HG02884 (cell line): ENCODE results near the gene GPR158.

Source experiments
- ATAC-seq: cut with Tn5 transposase; IDR thresholded peaks from one replicate; pipeline ENCODE4 v1.9.1; 2021; ENCODE audit warnings: mild to moderate bottlenecking, moderate library complexity; ENCODE audit not compliant: unreplicated experiment

Gene GPR158

DNA sequence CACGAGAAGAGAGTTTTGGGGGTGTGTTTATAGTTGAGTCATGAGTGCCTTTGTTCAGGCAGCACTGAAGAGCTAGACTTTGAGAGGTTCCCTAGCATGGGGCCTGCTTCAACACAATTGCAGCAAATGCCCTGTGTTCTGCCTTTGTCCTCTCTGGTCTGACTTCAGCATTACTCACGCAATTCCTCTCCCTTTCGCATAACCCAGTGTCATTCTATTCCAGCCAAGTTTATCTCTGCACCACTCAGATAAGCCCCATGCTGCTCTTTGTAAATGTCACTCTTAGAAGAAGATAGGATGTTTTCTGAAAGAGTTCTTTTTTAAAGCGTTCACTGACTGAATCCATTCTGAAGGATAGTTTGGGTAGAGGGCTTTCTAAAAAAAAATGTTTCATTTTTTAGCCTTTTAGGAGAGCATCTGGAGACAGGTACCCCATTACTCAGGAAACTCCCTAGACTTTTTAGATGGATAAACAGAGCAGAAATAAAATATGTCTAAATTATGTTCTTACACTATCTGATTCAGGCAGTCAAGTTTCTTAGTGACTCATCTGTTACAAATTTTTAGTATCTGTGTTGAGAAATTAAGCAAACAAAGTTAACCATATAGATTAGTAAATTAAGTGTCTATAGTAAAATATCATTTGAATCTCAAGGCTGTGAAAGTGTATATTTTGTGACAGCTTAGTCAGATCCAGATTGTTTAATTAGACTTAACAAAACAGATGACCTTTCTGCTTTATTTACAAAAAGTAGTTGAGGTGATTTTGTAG is 318.5 kb downstream of the GPR158 start:
- no peak for ATAC-seq

DNA sequence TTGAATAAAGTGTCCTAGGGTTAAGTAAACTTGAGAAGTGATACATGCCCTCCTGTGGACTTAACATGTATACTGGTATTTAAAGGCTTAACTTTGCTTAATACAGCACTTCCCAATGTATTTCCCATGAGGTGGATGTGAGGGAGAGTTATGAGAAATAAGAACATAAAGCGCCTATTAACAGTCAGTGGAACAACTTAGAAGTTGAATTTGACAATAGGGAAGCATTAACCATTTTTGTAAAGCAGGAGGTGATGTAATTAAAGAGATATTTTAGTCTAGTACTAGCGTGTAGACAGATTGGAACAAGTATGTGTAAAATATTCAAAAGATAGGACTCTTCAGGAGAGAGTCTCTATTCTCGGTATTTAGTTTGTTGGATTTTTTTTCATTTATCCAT is 322.4 kb downstream of the GPR158 start:
- no peak for ATAC-seq

DNA sequence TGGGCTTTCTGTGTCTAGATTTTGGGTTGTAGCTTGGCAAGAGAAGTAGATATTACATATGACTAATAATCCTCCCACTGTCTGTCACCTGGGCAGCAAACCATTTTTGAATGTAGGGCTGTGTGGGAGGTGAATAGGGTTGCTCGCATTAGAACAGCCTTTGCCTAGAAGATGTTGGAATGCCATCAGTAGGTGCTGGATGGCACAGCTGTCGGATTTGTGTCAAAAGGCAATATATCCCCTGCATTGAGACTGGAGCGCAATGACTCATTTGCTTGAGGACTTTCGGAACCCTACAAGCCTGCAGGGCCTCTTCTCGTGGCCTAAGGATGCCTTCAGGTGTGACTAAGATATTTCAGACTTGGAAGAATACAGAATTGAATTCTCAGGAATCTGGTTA is 323.8 kb downstream of the GPR158 start:
- no peak for ATAC-seq

DNA sequence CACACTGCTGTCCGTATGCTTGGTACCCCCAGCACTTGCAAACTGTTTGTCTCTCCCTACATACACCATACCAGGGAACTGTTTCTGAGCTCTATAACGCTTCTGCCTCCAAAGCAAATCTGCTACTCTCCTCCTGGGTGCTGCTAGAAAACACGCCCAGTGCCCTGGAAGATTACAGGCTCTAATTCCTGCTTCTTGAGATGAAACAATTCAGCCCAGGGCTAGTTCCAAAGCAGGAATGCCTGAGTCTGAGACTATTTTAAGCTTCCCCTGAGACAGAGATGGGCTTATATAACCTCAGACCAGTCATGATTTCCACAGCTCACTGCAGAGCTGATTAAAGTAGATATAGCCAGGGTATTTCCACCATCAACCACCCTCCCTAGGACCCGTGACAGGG is 327.1 kb downstream of the GPR158 start:
- ATAC-seq = no peak

DNA sequence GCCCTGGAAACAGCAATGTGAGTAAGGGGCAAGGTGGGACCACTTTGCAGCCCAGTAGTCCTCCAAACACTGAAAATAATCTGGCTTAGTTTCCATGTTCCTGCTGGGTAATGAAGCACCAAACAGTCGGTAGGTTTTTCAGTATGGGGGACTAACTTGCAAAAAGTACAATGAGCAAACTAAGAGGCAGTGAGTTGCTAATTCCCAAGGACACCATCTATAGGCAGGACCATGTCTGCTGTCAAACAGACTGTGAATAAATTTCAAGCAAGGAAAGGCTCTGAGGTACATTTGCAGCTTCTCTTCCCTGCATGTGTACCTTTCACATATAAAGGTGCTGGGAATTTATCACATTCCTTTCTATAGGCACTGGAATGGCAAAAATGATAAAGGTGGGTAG is 327.7 kb downstream of the GPR158 start:
- no peak for ATAC-seq

DNA sequence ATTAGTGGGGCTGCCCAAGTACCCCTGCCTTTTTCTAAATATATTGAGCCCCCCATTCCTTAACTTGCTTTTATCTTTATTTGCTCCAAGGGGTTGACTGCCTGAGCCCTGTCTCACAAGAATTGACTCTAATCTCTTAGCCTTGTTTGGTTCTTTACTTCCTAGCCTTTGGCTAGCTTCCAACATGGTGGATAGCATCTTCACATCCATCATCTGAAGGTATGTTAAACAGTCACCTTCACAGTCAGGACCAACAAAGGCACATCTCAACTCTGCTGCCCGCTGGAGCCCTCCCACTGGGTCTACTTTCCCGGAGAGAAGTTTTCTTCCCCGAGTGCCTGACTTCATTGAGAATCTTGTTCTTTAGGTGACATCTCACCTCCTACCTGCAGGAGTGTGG is 329.5 kb downstream of the GPR158 start:
- no peak for ATAC-seq

DNA sequence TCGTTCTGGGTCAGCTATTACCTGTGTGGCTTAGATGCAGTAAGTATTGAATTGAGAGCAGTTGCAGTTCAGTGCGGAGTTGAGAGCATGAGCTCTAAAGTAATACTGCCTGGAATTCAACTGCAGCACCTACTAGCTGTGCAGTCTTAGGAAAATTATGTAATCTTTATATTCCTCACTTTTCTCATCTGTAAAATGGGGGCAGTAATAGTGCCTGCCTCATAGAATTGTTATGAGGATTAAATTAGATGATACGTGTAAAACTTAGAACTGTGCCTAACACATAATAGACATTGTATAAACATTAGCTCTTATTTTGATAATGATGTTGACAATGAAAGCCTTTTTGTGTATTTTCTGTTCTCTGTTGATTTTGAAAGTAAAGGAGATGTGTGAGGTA is 330.0 kb downstream of the GPR158 start:
- ATAC-seq = no peak

DNA sequence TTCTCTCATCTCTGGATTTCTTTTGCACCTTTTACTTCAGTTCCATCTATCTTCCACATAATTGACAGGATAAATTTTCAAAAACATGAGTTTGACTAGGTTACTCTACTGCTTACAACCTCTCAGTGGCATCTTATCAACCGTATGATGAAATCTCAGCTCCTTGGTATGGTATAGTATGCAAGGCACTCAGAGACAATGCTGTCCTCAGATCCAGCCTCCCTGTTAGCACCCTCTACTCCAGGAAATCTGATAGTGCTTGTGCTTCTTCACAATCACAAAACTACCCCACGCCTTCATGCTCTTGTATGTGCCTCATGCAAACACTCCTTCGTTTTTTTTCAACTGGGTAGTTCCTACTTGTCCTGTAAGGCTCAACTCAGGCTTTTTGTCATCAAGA is 330.7 kb downstream of the GPR158 start:
- no peak for ATAC-seq

DNA sequence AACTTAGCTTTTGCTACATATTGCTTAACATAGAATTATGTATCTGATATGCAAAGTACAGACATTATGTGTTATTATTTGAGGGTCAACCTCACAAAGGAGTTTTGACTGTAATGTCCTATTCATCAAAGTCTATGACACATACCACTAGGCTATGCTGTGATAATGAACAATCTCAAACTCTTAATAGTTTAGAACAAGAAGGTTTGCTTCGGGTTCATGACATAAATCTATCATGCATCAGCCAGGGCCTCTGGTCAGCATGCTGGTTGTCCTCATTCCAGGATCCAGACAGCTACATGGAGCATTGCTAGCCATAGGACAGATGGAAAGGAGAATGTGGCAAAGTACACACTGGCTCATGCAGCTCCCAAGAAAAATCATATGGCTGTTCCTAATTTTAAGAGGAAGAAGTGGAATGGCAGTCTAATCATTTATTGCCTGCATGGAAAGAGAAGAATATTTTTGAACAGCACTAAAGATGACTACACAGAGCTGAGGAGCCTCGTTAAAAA is 332.1 kb downstream of the GPR158 start:
- no peak for ATAC-seq

DNA sequence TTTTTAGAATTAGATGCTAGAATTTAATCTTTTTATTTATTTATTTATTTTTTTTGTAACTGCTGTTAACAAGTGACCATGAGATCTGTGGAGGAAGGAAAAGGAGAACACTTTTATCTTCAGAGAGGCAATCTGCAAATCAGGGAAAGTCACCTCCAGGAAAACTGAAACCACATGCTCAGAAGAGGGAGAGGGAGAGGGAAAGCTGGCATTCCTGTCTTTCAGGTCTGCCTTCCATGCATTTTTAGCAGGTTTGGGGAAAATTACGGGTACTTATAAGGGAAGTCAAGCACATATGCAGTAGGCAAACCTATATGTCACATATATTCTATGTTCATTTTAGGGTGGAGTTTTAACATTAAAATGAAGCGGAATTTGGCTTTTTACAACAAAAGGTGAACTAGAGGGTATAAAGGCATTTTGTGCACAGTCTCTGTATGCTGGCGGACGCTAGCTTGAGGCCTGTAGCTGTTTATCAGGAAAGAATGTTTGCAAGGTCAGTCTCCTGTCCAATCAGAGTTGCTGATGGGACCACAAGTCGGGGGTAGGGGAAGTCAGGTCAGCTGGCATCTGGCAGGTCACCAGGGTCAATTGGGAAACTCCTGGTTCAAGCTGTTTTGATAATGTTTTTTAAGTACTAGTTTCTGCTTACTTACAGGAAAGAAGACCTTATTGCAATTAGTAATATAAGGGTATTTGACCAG is 333.5 kb downstream of the GPR158 start:
- ATAC-seq = no peak

DNA sequence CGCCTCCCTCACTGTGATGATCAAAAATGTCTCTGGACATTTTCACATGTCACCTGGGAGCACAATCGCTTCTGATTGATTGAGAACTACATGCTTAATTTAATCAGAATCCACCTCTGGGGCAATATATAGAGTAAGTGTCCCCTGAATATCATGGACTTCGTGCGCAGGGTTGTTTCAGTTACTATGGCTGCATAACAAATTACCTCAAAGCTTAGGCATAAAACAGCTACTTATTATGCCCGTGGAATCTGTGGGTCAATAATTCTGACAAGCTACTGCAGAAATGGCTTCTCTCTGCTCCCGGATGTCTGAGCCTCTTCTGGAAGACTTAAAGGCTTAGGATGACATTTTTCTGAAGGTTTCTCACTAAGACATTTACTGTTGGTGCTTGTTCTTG is 334.4 kb downstream of the GPR158 start:
- no peak for ATAC-seq

DNA sequence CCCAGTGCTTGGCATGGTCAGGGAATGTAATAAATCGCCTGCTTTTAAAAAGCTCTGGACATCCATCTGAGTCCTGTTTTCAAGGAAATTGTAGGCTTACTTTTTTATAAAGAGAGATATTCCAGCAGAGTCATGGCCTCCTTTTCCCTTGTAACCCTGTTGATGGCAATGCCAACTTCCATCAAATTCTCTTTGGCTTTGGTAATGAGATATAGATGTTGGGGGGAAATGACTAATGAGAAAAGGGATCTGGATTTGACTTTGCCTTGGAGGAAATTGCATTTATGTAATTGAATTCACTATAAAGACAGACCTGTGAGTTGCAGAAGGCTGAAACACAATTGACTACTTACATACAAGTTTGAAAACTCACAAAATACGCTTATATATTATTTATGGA is 347.5 kb downstream of the GPR158 start:
- no peak for ATAC-seq

DNA sequence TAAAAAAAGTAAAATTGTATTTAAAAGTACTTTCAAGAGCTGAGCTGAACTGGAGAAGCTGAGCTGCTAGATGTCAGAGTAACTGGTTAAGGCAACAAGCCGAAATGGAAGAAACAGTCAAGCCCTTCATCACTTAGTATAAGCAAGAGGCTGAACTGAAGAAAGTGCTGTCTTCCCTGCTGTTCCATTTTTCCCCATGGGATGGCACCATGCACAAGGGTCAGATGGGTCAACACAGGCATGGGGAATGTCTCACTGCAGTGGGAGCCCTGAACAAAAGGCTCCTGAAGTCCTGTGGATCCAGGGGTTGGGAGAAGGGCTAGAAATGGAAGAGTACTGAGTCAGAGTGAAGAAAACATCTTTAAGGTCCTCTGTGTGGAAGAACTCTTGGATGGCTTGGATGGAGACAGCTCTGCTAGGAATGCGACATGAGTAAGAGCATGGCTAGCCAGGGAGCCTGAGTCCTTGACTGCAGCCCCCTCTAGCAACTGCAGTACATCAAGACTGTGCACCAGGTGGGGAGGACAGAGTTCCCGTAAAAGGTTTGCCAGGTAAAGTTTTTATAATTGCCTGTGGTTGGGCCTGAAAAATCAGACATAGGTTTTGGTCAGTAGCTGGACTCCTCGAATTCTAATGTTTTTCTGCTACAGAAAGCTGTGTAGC is 348.3 kb downstream of the GPR158 start:
- no peak for ATAC-seq

DNA sequence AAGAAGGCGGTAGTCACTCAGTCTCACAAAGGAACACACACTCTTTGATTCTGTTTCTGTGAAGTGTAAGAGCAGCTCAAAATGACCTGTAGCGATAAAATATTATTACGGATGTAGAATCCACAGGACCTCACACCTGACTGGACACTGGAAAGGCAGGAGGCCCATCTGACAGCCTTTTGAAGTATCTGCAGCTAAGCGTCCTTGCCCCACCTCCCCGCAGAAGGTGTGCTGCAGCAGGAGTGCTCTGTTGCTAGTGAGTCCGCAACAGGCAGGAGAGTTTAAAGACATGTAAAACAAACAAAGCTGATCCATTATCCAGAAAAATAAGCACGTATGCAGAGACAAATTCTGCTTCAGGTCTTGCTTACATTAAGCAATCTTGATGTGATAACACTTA is 355.5 kb downstream of the GPR158 start:
- ATAC-seq = no peak

DNA sequence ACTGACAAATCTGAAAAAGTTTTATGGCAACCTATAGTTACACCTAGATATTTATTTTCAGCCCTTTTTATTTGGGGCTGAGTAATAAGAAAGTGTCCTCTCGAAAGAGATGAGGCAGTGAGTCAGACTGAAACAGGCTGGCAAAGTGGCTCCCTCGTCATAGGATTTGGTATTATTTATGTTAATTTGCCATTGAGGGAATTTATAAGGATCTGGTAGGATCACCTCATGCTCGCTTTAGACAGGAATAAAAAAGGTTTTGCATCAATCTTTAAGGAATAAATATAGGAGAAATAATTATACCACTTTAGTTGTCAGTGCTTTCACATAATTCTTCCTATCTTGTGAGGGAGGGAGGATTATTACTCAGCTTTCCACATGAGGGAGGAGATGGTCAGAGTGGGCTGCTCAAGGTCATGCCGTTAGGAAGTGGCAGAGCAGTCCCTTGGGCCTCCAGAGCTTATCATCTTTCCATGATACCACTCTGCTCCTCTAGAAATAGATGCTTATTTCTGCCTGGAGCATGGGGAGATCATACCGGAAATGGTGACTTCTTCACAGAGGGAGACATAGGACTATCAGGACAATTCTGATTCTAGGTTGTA is 356.8 kb downstream of the GPR158 start:
- no peak for ATAC-seq

DNA sequence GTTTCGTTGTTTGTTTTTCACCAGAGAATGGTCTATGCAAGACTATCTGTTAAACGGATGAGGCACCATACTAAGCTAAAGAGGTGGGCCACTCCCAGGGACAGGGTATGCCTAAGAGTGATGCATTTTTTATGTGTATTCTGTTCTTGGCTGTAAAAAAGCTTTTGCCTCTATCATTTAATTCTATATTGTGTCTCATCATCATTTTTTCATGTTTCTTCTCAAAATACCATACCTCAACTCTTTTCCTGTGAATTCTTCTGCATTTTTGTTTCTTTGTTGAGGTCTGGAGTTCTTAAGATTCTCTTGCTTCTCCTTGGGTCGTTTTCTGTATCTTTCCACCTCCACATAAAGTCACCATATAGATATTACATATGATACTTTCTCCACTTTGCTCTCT is 357.4 kb downstream of the GPR158 start:
- no peak for ATAC-seq

DNA sequence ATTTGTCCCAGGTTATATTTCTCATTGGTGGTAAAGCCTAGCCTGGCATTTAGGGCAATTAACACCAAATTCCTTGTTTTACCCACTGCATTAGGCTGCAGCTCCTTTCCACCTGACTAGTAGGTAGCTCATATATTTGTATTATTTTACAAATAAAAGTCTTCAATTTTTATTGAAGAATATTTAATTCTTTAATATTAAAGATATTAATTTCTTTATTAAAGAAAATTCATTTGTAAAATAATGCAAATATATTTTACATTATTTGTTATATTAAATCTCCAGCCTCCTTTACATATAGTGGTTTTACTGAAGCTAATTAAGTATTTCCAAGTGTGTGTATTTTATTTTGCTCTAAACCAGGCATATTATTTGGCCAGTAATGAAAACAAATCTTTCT is 361.2 kb downstream of the GPR158 start:
- no peak for ATAC-seq

DNA sequence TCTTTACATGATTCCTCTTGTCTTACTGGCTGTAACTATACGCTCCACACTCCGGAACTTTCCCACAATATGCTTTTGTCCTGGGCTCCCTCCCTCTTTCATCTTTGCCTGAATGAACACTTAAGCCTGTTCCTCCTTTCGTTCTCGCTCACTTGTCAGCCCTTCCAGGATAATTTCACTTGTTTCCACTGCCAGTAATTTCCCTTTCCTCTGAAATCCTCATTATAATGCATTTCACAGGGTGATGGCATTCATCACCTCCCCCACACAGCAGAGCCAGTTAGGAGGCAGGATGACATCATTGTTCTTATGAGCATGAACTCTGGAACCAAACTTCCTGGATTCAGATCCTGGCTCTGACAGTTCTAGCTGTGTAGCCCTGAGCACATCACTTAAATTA is 372.6 kb downstream of the GPR158 start:
- no peak for ATAC-seq

DNA sequence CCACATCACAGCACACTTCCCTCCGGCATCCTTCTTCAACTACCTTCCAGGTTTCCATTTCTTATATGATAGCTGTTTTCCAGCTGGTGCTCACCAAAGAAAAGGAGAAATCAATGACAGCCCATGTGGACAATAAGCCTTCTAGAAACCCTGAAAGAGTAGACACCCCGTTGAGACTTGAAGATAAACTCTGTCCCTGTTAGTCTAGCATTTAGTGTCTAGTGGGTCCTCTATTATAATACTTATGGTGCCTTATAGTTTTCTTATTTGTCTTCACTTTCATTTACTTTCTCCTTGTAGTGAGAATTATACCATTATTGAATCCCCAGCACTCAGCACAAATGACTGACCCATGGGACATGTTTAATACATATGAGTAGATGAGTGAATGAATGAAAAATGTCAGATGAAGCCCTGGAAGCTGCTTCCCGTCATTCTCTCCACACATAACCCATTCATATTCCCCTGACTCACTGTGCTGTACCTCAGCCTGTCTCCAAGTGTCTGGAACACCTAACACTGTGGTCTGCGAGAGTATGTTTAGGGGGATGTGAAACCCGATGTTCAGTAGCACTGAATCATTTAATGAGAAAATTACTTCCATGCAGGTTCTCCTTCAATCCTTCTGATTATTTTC is 377.6 kb downstream of the GPR158 start:
- ATAC-seq = no peak

DNA sequence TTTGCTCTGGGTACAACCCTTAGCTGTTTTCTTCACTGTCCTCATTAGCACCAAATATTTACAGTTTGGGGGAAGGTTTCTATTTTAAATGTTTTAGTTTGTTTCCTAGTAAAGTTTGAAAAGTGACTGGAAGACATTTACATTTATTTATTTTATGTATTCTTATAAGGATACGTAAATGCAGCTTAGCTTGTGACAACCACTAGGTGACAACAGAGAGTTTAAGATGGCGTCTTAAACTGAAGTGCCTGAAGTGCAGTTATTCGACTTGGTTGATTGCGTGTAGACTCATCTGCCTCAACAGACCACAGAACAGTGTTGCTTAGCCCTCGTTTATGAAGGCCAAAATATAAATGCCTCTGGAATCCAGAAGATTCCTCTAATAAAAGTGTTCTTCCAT is 381.1 kb downstream of the GPR158 start:
- no peak for ATAC-seq

DNA sequence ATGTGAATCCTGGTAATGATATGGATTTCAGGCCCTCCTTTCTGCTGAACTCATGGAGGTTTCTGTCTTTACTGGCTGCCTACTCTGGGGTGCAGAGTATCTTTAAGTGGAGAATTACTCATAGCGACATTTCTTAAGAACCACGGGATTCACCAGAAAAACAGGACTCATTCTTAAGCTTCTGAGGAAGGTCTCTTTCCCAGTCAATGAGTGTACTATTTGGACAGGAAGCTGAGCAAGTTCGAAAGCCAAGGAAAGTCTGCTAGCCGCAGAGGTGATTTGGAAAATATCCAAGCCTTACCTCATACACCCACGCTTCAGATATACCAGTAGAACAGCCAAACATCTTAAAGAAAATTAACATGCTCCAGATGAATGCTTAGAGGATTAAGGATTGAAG is 381.7 kb downstream of the GPR158 start:
- no peak for ATAC-seq
